GM19025 (cell line): Measurements from ENCODE around the gene TNS3.
A peak's percentile ranks its signal among the peaks of the same experiment; 100 is the strongest.

Source experiments
- ATAC-seq: cut with Tn5 transposase; IDR thresholded peaks from one replicate; pipeline ENCODE4 v1.9.1; 2021; ENCODE audit warnings: mild to moderate bottlenecking, low read depth, moderate library complexity; ENCODE audit not compliant: unreplicated experiment

Gene TNS3

DNA sequence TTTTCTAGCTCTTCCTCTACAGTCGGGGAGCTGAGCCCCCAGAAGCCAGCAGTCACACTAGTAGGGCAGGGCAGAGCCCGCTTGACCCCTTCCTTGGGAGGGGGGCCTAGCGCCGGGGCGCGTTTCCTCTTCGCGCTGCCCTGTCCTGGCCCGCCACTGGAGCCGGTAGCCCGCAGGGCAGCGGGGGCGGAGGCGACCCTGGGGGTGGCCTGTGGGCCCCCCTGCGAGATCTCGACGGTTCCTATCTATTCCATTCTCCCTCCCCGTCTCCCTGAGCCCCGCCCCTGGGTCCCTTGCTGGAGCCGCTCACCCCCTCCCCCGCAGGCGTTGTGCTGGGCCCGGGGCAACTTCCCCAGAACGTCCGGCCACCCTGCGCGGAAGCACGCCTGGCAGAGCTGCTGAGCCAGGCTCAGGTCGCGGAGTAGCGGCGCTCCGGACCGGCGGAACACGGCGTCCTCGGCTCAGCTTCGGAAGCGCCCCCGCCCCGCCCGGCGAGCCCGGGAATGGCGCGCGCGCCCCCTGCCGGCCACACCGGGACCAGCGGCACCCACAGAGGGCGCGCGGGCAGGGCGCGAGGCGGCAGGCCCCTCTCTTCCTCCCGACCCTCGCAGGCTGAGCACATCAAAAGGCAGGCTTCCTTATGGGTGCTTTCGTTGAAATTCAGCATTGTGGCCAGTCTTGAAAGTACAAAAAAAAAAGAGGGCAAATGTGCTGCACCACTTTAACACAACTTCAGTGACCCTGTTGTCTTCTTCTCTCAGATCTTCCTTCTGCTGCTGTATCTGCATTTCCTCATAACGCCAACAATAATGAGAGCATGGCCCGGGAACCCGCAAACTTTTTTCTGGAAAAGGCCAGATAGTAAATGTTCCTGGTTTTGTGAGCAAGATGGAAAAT is 327.6 kb downstream of the TNS3 start:
- peak; percentile 86 for ATAC-seq

DNA sequence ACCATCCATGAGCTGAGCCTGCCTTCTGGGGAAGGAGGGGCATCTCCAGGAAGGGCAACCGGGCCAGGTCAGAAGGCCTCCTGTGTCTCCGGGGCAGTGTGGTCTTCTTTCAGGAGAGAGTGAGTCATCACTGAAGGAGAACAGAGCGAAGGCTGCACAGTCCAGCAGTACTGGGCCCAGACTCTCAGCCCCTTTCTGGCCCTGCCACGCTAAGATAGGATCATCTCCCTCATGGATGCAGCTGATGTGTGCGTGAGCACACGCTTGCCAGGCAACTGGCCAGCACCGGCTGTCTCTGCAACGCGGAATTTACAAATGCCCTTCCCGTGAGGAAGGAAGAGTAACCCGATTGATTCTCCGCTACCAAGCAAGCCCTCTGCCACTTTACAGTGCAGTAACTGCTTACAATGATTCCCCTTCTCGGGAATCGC is 328.2 kb downstream of the TNS3 start:
- peak; percentile 42 for ATAC-seq

DNA sequence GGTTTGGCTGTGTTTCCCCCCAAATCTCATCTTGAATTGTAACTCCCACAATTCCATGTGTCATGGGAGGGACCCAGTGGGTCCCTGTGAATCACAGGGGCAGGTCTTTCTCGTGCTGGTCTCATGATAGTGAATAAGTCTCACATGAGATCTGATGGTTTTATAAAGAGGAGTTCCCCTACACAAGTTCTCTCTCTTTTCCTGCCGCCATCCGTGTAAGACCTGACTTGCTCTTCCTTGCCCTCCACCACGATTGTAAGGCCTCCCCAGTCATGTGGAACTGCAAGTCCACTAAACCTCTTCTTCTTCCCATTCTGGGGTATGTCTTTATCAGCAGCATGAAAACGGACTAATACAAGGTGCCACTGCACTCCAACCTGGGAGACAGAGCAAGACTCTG is 329.2 kb downstream of the TNS3 start:
- no peak for ATAC-seq

DNA sequence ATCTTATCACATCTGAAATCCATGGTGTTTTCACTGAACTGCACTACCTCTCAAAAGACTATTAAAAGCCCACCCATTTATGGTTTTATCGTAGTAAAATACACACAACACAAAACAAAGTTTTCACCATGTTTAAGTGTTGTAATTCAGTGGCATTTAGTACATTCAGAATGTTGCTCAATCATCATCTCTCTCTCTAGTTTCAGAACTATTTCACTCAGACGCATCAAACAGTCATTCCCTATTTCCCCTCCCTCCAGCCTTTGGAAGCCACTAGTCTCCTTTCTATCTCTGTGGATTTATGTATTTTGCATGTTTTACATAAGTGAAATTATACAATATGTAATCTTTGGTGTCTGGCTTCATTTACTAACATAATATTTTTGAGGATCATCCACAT is 332.6 kb downstream of the TNS3 start:
- no peak for ATAC-seq

DNA sequence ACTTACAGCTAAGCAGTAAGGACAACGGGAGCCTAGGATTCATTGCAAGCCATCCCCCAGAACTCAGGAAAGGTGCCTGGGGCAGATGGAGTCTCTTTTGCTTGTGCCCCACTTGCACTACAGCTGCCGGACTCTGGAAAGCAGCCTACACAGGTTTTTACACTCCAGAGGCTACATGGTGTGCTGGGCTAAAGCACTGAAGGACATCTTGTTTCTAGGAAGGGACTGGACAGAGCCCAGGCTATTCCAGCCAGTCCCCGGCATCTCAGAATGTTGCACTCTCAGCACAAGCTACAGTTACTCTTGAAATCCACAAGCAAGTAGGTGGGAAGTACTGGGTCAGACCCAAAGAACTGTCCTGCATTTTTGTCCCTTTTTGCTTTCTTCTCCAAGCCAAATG is 333.1 kb downstream of the TNS3 start:
- ATAC-seq = no peak

DNA sequence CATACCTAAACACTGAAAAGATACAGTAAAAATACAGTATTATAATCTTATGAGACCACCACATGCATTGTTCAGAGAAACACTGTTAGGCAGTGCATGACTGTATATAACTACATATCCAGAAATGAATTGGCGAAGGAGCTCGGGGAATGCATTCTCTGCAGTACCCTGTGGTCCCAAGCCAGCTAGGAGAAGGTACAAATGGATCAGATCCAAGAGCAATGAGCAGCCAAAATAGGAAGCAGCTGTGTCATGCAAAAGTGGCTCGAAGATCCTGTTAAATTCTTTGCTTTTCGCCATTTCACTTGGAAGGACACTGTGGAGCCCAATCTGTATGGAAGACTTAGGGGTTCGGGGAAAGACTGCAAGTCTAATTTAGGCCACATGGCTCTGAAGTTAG is 334.8 kb downstream of the TNS3 start:
- ATAC-seq = no peak

DNA sequence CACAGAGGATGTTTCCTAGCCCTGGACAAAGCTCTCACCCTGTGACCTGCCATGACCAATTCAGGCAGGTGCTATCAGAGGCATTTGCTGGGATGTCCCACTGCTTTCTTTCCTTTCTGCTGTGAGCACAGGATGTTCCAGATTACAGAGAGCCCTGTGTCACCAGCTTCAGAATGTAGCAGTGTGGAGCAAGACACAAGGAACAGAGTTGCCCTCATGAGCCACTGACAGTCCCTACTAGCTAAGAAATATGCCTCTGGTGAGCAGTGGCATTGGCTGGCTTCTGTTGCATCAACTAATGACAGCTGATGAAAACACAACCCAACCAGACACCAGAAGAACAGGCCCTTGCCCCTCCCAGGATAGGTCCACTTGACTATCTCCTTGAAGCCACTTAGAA is 337.2 kb downstream of the TNS3 start:
- no peak for ATAC-seq

DNA sequence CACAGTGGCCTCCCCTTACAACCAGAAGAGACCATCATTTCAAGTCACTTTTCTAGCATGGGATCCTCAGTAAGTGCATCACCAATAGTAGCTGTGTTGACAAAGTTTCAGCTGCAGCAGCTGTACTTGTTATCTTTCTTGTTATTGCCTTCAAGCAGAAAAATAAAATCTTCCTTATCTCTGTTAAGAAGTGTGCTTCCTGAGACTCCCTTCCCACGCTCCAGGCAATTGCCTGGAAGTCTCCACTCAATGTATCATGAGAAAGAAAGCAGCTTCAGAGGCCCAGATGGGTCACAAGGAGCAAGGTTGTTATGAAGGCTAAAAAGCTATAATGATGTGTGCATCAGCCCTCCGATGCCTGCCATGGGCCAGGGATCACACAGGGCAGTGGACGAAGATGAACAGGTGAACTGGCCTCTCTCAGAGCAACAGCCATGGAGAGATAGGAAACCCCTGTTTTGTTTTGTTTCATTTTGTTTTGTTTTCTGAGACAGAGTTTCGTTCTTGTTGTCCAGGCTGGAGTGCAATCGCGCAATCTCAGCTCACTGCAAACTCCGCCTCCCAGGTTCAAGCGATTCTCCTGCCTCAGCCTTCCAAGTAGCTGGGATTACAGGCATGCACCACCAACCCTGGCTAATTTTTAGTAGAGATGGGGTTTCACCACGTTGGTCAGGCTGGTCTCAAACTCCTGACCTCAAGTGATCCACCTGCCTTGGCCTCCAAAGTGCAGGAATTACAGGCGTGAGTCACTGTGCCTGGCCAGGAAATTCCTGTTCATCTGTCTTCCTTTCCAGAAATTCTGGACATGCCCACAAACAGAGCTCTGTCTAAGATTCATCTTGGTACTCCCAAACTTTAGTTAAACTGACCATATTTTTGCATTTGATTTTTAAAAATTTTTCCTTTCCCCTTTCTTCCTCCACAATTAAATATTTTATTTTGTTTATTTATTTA is 340.5 kb downstream of the TNS3 start:
- ATAC-seq = no peak

DNA sequence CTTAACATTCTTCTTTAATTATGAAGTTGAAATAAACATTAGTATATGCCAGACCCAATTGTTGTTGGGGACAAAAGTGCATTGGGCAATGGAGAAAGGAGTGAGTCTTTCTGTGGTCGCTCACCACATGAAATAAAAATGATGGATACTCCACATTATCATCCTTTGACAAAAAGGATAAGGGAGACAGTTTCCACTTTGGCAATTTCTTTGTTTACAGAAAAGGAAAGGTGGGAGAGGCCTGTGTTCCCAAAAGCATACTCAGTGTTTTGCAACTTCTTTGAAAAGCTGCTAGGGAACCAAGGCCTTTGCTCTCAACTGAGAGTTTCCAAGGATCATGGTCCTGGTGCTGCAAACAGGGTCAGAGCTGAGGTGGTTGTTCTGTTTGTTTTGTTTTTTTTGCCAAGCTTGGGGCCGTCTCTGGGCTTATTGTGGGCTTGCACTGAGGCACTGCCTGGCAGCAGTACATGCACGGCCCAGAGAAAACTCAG is 341.9 kb downstream of the TNS3 start:
- ATAC-seq = no peak

DNA sequence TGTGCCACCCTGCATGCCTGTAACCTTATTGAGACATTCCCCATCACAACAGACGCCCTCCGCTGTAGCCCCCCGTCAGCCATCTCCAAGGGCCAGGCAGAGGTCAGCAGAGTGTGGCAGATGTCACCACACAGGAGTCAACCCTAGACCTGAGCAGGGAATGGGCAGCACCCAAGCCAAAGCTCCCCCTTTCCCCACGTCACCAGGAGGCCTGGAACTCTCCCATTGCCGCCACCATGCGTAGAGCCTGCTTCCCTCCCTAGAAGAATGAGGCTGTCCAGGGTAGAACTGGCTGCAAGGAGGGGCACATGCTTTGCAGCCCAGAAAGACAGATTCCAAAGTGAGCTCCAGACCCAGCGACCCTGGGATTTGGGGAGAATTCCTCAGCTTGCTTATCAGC is 342.9 kb downstream of the TNS3 start:
- no peak for ATAC-seq

DNA sequence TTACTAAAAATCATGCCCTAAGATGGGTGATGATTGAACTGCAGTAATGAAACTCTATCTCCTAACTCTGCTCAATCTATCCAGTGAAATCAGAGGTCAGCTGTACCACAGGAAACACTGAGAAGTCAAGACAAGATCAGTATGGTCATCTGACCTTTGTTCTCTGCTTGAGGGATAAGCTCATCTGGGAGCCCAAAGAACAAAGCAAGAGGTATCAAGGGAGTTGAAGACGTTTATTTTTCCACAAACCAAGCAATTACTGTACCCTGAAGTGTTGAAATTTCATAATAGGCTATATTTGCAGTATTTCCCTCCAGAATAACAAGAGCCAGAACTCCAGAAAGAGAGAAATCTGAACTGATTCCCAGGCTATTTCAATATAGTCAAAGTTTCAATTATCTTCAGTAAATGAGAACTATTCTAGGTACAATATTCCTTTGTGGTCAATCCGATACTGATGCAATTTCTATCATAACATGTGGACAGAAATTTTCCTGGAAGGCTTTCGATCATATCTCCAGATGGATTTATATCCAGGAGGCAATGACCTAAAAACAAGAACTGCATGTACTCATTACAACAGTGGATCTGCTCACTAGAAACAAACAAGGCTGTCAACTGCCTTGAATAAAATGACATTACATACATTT is 345.3 kb downstream of the TNS3 start:
- ATAC-seq = no peak

DNA sequence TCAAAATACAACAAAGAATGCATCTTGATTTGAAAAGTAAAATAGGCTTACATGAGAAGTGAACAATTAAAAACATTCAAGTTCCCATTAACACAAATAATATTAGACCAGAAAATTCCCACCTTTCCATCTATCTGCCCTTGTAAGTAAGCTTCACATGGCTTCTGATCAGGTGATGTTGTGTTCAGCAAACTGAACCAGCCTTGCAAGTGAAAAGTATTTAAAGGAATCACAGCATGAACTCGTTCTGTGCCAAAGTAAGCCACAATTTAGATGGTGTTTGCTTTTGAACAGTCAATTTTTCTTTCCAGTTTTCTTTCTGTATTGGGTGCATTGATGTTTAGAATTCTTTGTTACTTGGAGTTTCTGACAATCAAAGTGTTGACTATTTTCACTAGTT is 347.9 kb downstream of the TNS3 start:
- ATAC-seq = no peak

DNA sequence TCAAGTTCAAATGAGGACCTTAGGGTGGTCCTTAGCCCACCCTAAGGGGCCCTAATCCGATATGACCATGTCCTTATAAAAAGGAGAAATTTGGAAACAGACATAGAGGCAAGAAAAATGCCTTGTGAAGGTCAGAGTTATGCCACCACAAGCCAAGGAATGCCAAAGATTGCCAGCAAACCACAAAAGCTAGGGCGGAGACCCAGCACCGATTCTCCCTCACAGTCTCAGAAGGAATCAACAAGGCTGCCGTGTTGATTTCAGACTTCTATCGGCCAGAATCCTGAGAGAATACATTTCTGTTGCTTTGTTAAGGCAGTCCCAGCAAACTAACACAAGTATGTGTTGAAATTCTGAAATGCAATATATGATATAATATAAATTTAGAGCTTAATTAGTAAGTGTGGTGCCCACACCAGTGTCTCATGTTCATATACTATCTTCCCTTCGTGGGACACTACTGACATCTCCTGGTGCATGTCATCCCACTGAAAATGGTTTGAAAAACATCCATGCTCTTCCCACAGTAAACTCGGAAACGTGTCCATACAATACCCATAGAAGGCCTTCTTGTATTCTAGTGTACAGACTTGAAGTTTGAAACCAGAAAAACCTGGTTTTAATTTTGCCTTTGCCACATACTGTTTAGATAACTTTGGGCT is 349.0 kb downstream of the TNS3 start:
- ATAC-seq = no peak

DNA sequence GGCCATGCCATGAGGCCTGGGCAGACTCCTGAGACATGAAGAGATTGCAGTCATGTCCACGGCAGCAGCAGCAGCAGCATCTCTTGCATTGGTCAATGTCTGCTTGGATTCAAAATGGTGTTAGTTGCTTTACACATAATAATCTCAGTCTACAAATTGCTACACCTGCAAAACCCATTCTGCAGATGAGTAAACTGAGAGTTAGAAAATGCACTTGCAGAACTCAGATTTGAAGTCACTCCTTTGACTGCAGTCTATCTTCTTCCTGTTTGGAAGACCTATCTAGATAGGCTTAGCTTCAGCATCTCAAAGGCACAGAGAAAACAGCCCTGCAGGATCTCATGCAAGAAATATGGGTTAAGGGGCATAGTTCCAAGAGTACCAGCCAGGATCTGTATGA is 350.3 kb downstream of the TNS3 start:
- no peak for ATAC-seq

DNA sequence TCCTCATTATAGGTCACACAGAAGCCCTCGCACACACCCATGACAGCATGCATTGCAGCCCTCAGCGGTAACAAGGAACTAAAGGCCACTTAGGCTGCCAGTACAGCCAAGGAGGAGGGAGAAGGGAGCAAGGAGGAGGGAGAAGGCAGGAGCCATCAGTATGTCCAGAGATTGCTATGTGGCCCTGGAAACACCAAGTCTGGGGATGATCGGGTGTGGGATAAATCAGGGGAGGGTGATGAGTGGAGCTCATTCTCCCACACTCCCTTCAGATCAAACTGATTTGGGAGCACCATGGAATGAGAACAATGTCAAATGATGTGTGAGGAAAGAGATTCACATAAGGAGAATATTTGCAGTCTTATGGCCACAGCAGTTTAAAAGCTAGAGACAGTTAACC is 350.9 kb downstream of the TNS3 start:
- ATAC-seq = no peak

DNA sequence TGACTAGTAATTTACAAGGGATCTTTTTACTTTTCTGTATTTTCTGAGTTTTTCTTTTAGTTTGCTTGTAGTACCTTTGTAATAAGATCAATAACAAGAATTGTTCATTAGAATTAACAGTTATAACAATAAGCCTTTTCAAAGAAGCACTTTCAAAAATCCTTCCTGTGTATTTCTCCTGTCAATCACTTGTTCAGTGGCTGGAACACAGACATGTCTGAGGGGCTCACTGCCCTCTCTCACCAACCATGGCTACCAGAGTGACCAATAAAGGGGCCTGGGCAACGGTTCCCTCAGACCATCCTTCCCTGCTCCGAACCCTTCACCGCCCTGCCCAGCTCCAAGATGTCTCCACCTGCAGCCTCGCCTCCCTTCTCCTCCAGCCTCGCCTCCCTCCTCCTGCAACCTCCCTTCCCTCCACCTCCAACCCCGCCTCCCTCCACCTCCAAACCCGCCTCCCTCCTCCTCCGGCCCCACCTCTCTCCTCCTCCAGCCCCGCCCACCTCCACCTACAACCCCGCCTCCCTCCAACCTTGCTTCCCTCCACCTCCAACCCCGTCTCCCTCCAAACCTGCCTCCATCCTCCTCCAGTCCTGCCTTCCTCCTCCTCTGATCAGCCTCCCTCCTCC is 353.4 kb downstream of the TNS3 start:
- no peak for ATAC-seq

DNA sequence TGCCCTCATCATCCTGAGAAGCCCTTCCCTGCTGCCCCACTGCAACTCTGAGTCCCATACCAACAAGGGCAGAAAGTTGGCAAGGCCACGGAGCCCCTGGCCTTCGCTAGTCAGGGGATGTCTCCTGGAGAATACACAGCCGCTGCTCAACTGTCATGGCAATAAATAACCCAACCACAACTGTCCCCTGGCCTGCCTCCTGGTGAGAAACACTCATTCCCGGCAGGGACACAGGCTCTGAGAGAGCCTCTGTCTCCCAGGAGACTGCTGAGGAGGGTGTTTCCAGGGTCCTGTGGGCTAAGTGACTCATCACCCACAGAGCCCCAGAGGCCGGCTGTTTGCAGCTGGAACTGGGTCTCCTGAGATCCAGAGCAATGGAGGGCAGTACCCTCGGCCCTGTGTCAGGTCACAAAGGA is 354.1 kb downstream of the TNS3 start:
- peak; percentile 79 for ATAC-seq

DNA sequence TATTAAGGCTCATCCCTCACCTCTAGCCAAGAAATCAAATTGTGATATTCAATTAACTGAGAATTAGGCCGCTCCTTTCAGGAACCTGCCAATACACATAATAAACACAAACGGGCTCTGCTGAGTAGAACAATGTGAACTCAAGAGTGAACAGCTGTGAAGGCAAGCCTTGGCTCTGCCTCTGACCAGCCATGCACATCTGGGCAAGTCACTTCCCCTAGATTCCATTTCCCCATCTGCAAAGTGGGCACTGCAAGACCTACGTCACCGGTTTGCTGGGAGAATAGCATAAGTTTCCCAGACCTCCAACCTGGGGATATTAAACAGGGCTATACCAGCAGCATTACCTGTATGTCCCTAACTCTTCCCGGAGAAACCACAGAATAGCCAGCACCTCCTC is 355.2 kb downstream of the TNS3 start:
- no peak for ATAC-seq

DNA sequence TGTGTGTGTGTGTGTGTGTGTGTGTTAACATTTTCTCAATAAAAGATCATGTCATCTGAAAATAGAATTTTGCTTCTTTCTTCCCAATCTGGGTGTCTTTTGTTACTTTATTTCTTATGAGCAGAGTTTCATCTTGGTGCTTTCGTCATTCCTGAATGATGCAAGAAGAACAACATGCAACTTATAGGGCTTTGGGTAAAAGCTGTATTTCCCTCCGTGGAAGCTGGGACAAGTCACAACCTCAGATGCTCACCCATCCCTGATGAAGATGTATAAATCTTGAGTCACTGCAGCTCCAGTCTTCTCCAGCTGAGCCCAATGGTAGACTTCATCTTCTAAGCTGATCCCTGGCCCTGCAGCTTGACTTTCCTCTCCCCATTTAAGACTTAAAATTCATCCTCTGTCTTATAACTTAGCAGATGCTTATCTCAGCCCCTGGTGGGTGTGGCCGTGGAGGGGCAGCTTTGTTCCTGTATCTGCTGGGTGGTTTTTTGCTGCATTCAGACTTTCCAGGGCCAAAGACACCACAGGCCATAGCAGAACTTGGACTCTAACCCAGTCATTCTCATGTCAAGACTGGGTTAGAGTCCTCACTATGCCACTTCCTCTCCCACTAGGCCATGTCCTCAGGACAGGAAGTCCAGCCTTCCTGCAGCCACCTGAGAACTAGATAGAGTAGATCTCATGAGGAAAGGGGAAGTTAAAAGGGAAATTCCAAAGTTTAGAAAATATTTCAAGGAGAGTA is 356.4 kb downstream of the TNS3 start:
- peak; percentile 35 for ATAC-seq
